GM12878 (cell line): ENCODE results near the gene WDR45B. TPM values are rescaled to one million over a fixed set of nuclear protein-coding genes. Genes with fewer than 3 reads are reported as not detected.

Experiments used
- ATAC-seq: fragments of 200-7000 bp; cut with Tn5 transposase; 3 replicates; pipeline ENCODE4 v1.9.1; 2020; ENCODE audit warnings: mild to moderate bottlenecking, moderate library complexity
- BruUV-seq: library from RNA; stranded (reverse); fragments of 400-500 nt; replicated peaks from 2 replicates; lab custom pipeline; 2021; lab: Mats Ljungman, UMichigan
- CTCF ChIA-PET: fragments of 300-600 bp; sonication (Branson Sonifier 250); formaldehyde crosslinking; extraction: SDS; loops from one replicate; lab custom pipeline; 2021; ENCODE audit warnings: inconsistent platforms; lab: Yijun Ruan, JAX
- POLR2A ChIA-PET: fragments of 350-600 bp; formaldehyde crosslinking; extraction: SDS; loops from one replicate; lab custom pipeline; 2021; ENCODE audit warnings: inconsistent platforms; lab: Charles Lee
- RAD21 ChIA-PET: fragments of 300-600 bp; sonication (Branson Sonifier 250); formaldehyde crosslinking; loops from one replicate; lab custom pipeline; 2023; ENCODE audit warnings: antibody characterized with exemption; ENCODE audit not compliant: unreplicated experiment; lab: Charles Lee
- SMC1A ChIA-PET: fragments of 300-600 bp; sonication (Branson Sonifier 250); formaldehyde crosslinking; loops from one replicate; lab custom pipeline; 2023; ENCODE audit not compliant: unreplicated experiment, uncharacterized antibody; lab: Charles Lee
- DNase-seq: peaks from one replicate; pipeline ENCODE4 v3.0.0-alpha.2; 2011; ENCODE audit warnings: low read depth, low spot score
- FAIRE-seq: peaks from 3 replicates; lab custom pipeline; 2011; peaks lifted over from hg19 to GRCh38; lab: Jason Lieb, UNC
- H2AFZ ChIP-seq: 2 replicates; pipeline ENCODE4 v1.6.0; 2011; ENCODE audit warnings: low read depth, low read length, control low read depth; ENCODE audit not compliant: control insufficient read depth
- H3K27ac ChIP-seq: 2 replicates; pipeline ENCODE4 v1.5.1; 2011; ENCODE audit warnings: control low read depth; ENCODE audit not compliant: control insufficient read depth, insufficient read depth
- H3K27me3 ChIP-seq, 2 experiments: replicated peaks in 1 of 2; 2 replicates each; pipeline versions ENCODE4 v1.6.0 to v1.6.1; 2011; ENCODE audit warnings: low read length in 1 of 2; ENCODE audit not compliant: control insufficient read depth in 2 of 2, insufficient read depth in 2 of 2
- H3K36me3 ChIP-seq, 2 experiments: 2 replicates each; pipeline ENCODE4 v1.5.1; 2011; ENCODE audit warnings: low read length in 1 of 2; ENCODE audit not compliant: control insufficient read depth in 2 of 2, insufficient read depth in 2 of 2
- H3K4me1 ChIP-seq: 2 replicates; pipeline ENCODE4 v1.6.1; 2011; ENCODE audit warnings: mild to moderate bottlenecking, low read length, moderate library complexity, mixed read lengths; ENCODE audit not compliant: control insufficient read depth, insufficient read depth
- H3K4me2 ChIP-seq: 2 replicates; pipeline ENCODE4 v1.6.0; 2011; ENCODE audit warnings: control low read depth; ENCODE audit not compliant: control insufficient read depth, insufficient read depth
- H3K4me3 ChIP-seq: fragments of 200-600 bp; sonication (generic); 2 replicates; pipeline ENCODE4 v1.5.1; 2016
- H3K79me2 ChIP-seq: 2 replicates; pipeline ENCODE4 v1.6.0; 2011; ENCODE audit warnings: low read length; ENCODE audit not compliant: control insufficient read depth, insufficient read depth
- H3K9ac ChIP-seq: 2 replicates; pipeline ENCODE4 v1.8.0; 2011; ENCODE audit warnings: low read length, control low read depth, mixed read lengths; ENCODE audit not compliant: control insufficient read depth, insufficient read depth
- H3K9me3 ChIP-seq: replicated peaks from 3 replicates; pipeline ENCODE4 v1.5.1; 2011; ENCODE audit warnings: mild to moderate bottlenecking, low read length; ENCODE audit not compliant: control insufficient read depth, insufficient read depth
- H4K20me1 ChIP-seq: 2 replicates; pipeline ENCODE4 v1.6.0; 2011; ENCODE audit not compliant: control insufficient read depth, insufficient read depth
- BHLHE40 ChIP-seq, 2 experiments: fragments of 450-650 bp in 1 of 2; IDR thresholded peaks; 2 replicates each; pipeline ENCODE4 v1.6.1; 2011 to 2017; ENCODE audit warnings: low read depth in 2 of 2, borderline replicate concordance in 1 of 2, improper control_type of control experiment in 1 of 2, low read length in 1 of 2, mild to moderate bottlenecking in 1 of 2
- CBX3 ChIP-seq: fragments of 200-600 bp; sonication (generic); IDR thresholded peaks from 2 replicates; pipeline ENCODE4 v1.6.1; 2016; ENCODE audit warnings: low read depth, borderline replicate concordance
- CBX5 ChIP-seq: sonication (generic); IDR thresholded peaks from 2 replicates; pipeline ENCODE4 v1.6.1; 2016; ENCODE audit warnings: low read depth, moderate library complexity, mild to moderate bottlenecking, inconsistent platforms
- CEBPZ ChIP-seq: fragments of 150-350 bp; IDR thresholded peaks from 2 replicates; pipeline ENCODE4 v1.6.1; 2016; ENCODE audit warnings: low read depth, low read length
- IRF3 ChIP-seq: fragments of 450-650 bp; IDR thresholded peaks from 2 replicates; pipeline ENCODE4 v1.6.1; 2014; ENCODE audit warnings: mild to moderate bottlenecking
- MYB ChIP-seq: fragments of 150-350 bp; IDR thresholded peaks from 2 replicates; pipeline ENCODE4 v1.6.1; 2014; ENCODE audit warnings: mild to moderate bottlenecking, low read depth, low read length, borderline replicate concordance
- NR2C1 ChIP-seq: fragments of 450-650 bp; IDR thresholded peaks from 2 replicates; pipeline ENCODE4 v1.6.1; 2017; ENCODE audit warnings: antibody characterized with exemption, mild to moderate bottlenecking, moderate library complexity
- PAX5 ChIP-seq: IDR thresholded peaks from 2 replicates; pipeline ENCODE4 v1.6.1; 2011; ENCODE audit warnings: low read depth, low read length, borderline replicate concordance
- RELB ChIP-seq: fragments of 450-650 bp; IDR thresholded peaks from 2 replicates; pipeline ENCODE4 v1.6.1; 2017; ENCODE audit warnings: low read depth, mild to moderate bottlenecking, moderate library complexity
- STAT3 ChIP-seq: IDR thresholded peaks from 2 replicates; pipeline ENCODE4 v1.6.1; 2011; ENCODE audit warnings: low read depth, low read length, improper control_type of control experiment
- USF1 ChIP-seq: IDR thresholded peaks from 2 replicates; pipeline ENCODE4 v1.6.1; 2011; ENCODE audit warnings: borderline replicate concordance, low read depth, mild to moderate bottlenecking, moderate library complexity, mixed read lengths, low read length; ENCODE audit not compliant: insufficient read depth; ENCODE audit errors: extremely low read length
- ZBTB4 ChIP-seq: fragments of 450-650 bp; formaldehyde crosslinking; IDR thresholded peaks from 2 replicates; pipeline ENCODE4 v1.4.0; 2022; ENCODE audit warnings: mild to moderate bottlenecking, moderate library complexity
- WGBS: methylation state at CpG from one replicate; pipeline ENCODE4 v1.1.6; 2016; ENCODE audit warnings: low lambda C conversion rate; ENCODE audit not compliant: insufficient replicate concordance, insufficient coverage; ENCODE audit errors: missing lambda C conversion rate; 5-methylcytosine and 5-hydroxymethylcytosine counted together
- in situ Hi-C: fragments of 300-500 bp; cut with MboI; formaldehyde crosslinking; loops from 9 replicates; pipeline ENCODE4 v1.14.3; 2018; ENCODE audit warnings: mixed read lengths
- intact Hi-C: fragments of 100-400 bp; cut with micrococcal nuclease; formaldehyde crosslinking; loops from one replicate; pipeline ENCODE4 v1.14.2; 2022; ENCODE audit not compliant: unreplicated experiment
- polyA plus RNA-seq, 11 experiments: library from polyadenylated mRNA; depleted of rRNA in 4 of 11; unstranded in 6 of 11; stranded (reverse) in 5 of 11; fragments of >200 nt; fragmentation: Nextera tagmentation in 4 of 11; fragmentation: Illumina TruSeq in 1 of 11; extraction: Ambion mirVana in 4 of 11; extraction: Trizol in 1 of 11; gene quantifications; 1 replicate in 1 of 11; 2 replicates in 10 of 11; pipeline versions ENCODE4 v1.2.1 to v1.2.3, GENCODE V29; 2011 to 2016; ENCODE audit warnings: inconsistent platforms in 2 of 11, missing spikeins in 2 of 11, low read depth in 1 of 11
- total RNA-seq, 4 experiments: library from RNA; depleted of rRNA in 3 of 4; stranded (reverse); fragments of >200 nt in 3 of 4; fragmentation: Illumina TruSeq in 1 of 4; extraction: Trizol in 1 of 4; gene quantifications; 2 replicates each; pipeline versions ENCODE4 v1.2.1 to v1.2.3, GENCODE V29; 2013 to 2021

The WDR45B gene
- total and polyA plus RNA-seq, 10 of the 15 experiments (the other 5 are each of a cell fraction or from before 2014, with no cell fraction given): 1.0 to 73.7 (median 26.6) TPM

- Histone ChIP-seq H3K79me2 (no peaks in the 10 kb centered on the region), H3K9ac (no peak overlapping the region), H3K9me3 (no peaks in the 10 kb centered on the region), H3K4me1 (no peaks in the 10 kb centered on the region), H2AFZ (no peak overlapping the region), H3K4me3 (no peak overlapping the region), H3K4me2 (no peak overlapping the region), H3K27me3 (no peaks in the 10 kb centered on the region), H3K36me3 (peaks cover 24 to 25% of the 10 kb centered on the region in 2 experiments), H3K27ac (no peak overlapping the region), H4K20me1 (no peaks in the 10 kb centered on the region)
- DNase-seq (no peak), ATAC-seq (no peak), FAIRE-seq (no peak)
- intact Hi-C loops (no loop called here), in situ Hi-C loops (no loop called here)
- WGBS: 92% methylated on average over 21 of the region's 21 CpGs
- RAD21 ChIA-PET: no interaction called here
- CTCF ChIA-PET: no interaction called here
- BruUV-seq: no TSS peak
- SMC1A ChIA-PET: no interaction called here
- POLR2A ChIA-PET: interaction anchor here (0.7 kb wide), 1 partner anchor 93 kb away, joined by 3 read pairs; no protein-coding TSS in a partner anchor
- TF ChIP-seq STAT3: no peak
- TF ChIP-seq BHLHE40 (IDR thresholded peaks at IDR 0.05; ENCODE audit: borderline replicate concordance in 1 of 2, low read depth in 2 of 2, low read length in 1 of 2): no peak
- TF ChIP-seq NR2C1: no peak
- no peak for TF ChIP-seq IRF3
- no peak for TF ChIP-seq MYB
- no peak for TF ChIP-seq RELB
- no peak for TF ChIP-seq USF1
- no peak for TF ChIP-seq PAX5
- no peak for TF ChIP-seq CBX3
- no peak for TF ChIP-seq CBX5
- TF ChIP-seq CEBPZ: no peak
- no peak for TF ChIP-seq ZBTB4
These were observed 61.5 kb downstream of the WDR45B start for GRCh38 chr17:82586576-82587233.
